ENCODE data around the gene COL20A1. TPM values are rescaled to one million over a fixed set of nuclear protein-coding genes. Genes with fewer than 3 reads are reported as not detected.

COL20A1 gene
- total and polyA plus RNA-seq, 2 donors = 1.2 TPM; not detected in 1

- H3K36me3 ChIP-seq (ENCODE audit: insufficient read depth) = no peaks in the 10 kb centered on the region
- H3K27ac ChIP-seq (ENCODE audit: low read depth) = no peak overlapping the region
- H3K4me1 ChIP-seq (ENCODE audit: insufficient read depth) = no peaks in the 10 kb centered on the region
- DNase-seq (ENCODE audit: extremely low spot score) = no peak
- 85% methylated on average over 25 of the region's 25 CpGs for WGBS
- no peak overlapping the region for H3K4me3 ChIP-seq (ENCODE audit: low read depth, low read length)
Observed at GRCh38 chr20:63354636-63355350, 61.8 kb downstream of the COL20A1 start.

DNA sequence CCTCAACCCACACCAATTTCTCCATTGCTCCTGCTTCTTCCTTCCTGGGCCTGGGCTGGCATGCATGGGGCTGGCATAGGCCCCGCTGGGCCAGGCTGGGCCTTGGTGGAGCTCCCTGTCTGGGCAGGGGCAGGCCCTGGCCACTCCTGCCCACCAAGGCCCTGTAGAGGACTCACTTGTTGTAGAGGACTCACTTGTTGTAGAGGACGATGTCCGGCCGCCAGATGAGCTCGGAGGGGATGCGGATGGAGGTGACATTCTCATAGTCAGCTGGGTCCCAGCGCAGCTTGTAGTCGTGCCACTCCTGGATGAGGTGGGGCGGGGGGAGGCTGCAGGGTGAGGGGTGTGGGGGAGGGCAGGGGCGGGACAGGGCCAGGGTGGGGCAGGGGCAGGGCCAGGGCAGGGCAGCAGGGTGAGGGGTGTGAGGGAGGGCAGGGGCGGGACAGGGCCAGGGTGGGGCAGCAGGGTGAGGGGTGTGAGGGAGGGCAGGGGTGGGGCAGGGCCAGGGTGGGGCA lies 62.9 kb downstream of the COL20A1 start:
- 83% methylated on average over 11 of the region's 11 CpGs for whole genome bisulfite sequencing
- no peak overlapping the region for H3K4me3 ChIP-seq (ENCODE audit: low read depth, low read length)
- no peaks in the 10 kb centered on the region for H3K4me1 ChIP-seq (ENCODE audit: insufficient read depth)
- no peak for DNase-seq (ENCODE audit: extremely low spot score)
- H3K27ac ChIP-seq (ENCODE audit: low read depth) = no peak overlapping the region
- no peaks in the 10 kb centered on the region for H3K36me3 ChIP-seq (ENCODE audit: insufficient read depth)

DNA sequence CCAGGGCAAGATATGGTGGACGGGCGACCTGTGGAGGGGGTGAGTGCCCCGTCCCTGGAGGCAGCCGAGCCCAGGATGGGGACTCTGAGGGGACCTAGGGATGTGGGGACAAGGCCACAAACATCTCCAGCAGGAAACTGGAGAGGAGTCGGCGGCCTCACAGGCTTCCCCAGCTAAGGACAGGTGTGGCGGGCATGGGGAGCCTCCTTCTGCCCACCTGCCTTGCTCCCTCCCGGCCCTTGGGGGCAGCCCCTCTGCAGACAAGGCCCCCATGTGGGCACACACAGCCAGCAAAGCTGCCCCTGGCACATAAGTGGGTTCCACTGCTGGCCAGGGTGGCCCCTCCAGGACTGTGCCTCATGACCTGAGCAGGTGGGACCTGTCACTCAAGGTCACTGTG lies 63.5 kb downstream of the COL20A1 start:
- WGBS = 92% methylated on average over 8 of the region's 8 CpGs
- no peak overlapping the region for H3K27ac ChIP-seq (ENCODE audit: low read depth)
- no peaks in the 10 kb centered on the region for H3K4me1 ChIP-seq (ENCODE audit: insufficient read depth)
- no peak overlapping the region for H3K4me3 ChIP-seq (ENCODE audit: low read depth, low read length)
- H3K36me3 ChIP-seq (ENCODE audit: insufficient read depth) = no peaks in the 10 kb centered on the region
- no peak for DNase-seq (ENCODE audit: extremely low spot score)

- Histone ChIP-seq H3K27ac (ENCODE audit: low read depth) (no peak overlapping the region), H3K4me3 (ENCODE audit: low read depth, low read length) (no peak overlapping the region), H3K36me3 (ENCODE audit: insufficient read depth) (no peaks in the 10 kb centered on the region), H3K4me1 (ENCODE audit: insufficient read depth) (no peaks in the 10 kb centered on the region)
- no peak for DNase-seq (ENCODE audit: extremely low spot score)
- 89% methylated on average over 30 of the region's 30 CpGs for WGBS
Observed at GRCh38 chr20:63356931-63357879, 64.2 kb downstream of the COL20A1 start.

DNA sequence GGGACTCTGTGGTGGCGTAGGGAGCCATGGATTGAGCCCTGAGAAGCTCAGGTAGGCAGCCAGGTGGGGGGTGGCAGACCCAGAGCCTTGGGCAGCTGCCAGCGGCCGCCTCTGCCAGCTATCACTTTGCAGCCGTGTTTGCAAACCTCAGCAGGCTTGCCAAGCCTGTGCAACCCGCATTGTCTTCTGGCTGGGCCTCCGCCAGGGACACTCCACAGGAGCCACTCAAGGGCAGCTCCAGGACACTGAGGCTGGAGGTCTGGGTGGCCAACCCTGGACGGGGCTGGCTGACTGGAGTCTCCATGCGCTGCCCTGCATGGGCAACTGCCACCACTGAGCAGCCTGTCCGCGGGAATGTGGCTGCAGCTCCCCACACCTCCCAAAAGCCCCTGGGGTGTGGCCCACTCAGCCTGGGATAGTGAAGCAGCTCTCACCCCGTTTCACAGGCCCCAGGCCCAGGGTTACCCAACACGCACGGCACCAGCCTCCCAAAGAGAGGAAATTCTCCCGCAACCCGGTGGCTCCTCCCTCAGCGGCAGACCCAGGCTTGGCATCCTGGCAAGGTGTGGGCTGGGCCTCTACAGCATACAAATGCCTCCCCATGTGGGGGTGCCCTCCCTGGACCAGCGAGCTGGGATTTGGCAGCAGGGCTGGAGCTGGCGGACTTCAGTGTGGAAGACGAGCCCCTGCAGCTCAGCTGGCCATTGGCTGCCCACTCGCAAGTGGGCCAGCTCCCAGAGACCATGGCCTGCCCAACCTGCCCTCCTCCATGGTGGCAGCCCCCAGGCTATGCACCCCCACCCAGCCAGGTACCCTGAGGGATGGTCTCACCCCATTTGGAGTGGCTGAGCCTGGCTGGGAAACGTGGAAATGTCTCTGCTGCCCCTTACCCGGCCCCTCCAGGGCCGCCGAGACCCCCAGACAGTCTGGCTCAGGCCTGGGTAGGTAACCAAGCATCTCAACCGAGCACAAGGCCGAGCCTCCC lies 65.2 kb downstream of the COL20A1 start:
- no peak for DNase-seq (ENCODE audit: extremely low spot score)
- 75% methylated on average over 26 of the region's 26 CpGs for WGBS
- H3K4me1 ChIP-seq (ENCODE audit: insufficient read depth) = no peaks in the 10 kb centered on the region
- no peak overlapping the region for H3K27ac ChIP-seq (ENCODE audit: low read depth)
- no peak overlapping the region for H3K4me3 ChIP-seq (ENCODE audit: low read depth, low read length)
- no peaks in the 10 kb centered on the region for H3K36me3 ChIP-seq (ENCODE audit: insufficient read depth)

- WGBS = 80% methylated on average over 42 of the region's 42 CpGs
- DNase-seq (ENCODE audit: extremely low spot score) = no peak
- Histone ChIP-seq H3K4me1 (ENCODE audit: insufficient read depth) (no peaks in the 10 kb centered on the region), H3K36me3 (ENCODE audit: insufficient read depth) (no peaks in the 10 kb centered on the region), H3K4me3 (ENCODE audit: low read depth, low read length) (no peak overlapping the region), H3K27ac (ENCODE audit: low read depth) (no peak overlapping the region)
Observed at GRCh38 chr20:63359164-63359934, 66.4 kb downstream of the COL20A1 start.

DNA sequence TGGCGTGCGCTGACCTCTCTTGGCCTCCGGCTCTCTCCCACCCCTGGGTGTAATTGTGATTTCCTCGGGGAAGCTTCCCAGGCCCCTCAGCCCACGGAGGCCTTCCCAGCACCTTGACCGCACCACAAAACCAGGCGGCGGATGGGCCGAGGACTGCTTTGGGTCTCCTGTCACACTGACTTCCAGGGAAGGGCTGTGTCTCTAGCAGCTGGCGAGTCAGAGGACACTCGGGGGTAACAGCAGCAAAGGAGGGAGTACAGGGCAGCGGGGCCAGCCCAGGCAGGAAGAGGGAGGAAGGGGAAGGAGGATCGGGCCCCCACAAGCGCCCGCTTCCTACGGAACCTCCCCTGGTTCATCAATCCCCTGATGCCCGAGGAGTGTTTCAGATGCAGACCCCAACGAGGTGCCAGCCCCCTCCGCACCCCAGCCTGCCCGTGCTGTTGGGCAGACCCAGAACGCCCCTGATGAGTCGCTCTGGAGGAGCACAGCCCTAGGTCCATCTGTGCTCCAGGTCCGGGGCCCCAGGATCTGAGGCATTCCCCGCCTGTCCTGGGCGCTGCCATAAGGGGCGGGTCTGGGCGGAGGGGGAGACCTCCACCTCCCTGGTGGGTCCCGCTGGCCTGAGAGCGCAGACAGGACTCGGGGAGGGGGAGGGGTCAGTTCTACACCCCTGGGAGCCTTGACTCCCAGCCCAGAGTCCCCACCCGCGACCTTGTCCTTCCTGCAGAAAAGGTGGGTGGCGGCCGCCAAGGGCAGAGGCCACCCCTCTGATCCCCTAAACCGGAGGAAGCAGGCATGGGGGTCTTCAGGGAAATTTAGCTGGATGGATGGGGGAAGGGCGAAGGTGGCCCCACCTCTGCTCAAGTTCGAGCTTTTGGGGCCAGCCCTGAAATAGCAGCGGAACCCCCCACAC lies 67.2 kb downstream of the COL20A1 start:
- Histone ChIP-seq H3K36me3 (ENCODE audit: insufficient read depth) (no peaks in the 10 kb centered on the region), H3K4me1 (ENCODE audit: insufficient read depth) (no peaks in the 10 kb centered on the region), H3K27ac (ENCODE audit: low read depth) (no peak overlapping the region), H3K4me3 (ENCODE audit: low read depth, low read length) (no peak overlapping the region)
- WGBS = 28% methylated on average over 38 of the region's 38 CpGs
- DNase-seq (ENCODE audit: extremely low spot score) = no peak

DNA sequence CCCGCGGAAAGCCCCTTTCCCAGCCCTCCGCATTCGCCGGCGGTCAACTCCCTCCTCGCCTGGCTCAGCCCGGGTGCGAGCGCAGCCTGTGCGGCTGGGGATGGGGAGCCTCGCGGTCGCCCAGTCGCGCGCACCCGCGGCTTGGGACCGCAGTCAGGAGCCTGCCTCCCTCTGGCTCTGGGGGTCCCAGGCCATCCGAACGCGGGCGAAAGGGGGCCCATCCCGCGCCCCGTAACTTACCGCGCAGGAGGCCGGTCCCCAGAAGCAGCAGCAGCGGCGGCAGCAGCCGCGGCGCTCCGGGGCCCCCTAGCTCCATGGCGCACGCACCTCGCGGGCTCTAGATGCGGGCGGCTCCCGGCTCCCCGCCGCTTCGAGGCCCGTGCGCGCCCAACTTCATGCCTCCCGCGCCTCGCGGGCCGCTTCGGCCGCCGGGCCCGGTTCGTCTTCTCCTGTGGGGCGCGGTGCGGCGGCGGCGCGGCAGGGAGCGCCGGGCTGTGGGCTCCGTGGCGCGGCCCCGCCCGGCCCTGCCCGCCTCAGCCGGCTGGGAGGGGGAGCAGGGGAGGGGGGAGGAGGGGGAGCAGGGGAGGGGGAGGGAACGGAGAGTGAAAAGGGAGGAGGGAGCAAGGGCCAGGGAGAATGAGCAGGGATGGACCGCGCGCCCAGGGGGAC lies 68.0 kb downstream of the COL20A1 start, which contains the start of gene CHRNA4:
Gene CHRNA4 (minus strand): TSS at position 500 of the 669 bp plus-strand sequence. CDS start 184 bp downstream, at position 316.
- H3K36me3 ChIP-seq (ENCODE audit: insufficient read depth) = no peaks in the 10 kb centered on the region
- no peak within 1 kb of the TSS for H3K27ac ChIP-seq (ENCODE audit: low read depth)
- no peak within 1 kb of the TSS for H3K4me3 ChIP-seq (ENCODE audit: low read depth, low read length)
- no peak for DNase-seq (ENCODE audit: extremely low spot score)
- H3K4me1 ChIP-seq (ENCODE audit: insufficient read depth) = no peaks in the 10 kb centered on the region
- WGBS = 2% methylated on average over 79 of the region's 79 CpGs

DNA sequence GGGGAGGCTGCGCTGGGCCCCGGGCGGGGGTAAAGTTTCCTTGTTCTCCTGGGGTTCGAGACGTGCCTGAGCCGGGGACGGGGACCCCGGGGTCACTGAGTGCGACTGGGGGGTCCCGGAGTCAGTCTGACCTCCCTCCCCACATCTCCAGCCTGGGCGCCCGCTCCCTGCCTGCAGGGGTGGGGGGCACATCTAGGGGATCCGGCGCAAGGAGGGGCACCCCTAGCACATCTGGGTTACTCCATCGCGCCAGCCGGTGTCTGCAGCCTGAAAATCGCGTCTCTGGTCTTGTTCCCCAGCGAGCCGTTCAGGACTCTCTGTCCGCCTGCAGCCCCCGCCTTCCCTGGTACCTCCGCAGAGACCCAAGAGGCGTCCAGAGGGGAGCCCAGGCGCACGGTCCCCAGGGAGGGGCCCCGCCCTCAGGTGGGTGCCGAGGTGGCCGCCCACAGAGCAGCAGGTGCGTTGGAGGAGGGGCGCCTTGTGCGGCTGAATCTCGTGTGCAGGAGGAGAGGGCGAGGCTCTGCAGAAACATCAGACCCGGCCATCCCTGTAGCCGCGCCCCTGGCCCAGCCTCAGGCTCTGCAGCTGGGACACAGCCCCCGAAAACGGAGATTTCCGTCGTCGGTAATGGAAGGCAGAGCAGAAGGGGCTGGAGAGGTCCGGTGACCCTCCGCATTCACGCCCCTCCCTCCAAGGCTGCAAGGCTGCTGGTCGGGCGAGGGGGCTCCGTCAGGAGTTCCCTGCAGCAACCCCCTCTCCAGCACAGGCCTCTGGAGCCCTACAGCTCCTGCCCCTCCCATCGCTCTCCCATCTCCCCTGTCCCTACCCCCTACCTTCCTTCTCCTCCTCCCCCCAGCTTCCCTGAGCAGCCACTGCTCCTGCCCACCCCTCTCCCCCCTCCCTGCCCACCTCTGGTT lies 68.8 kb downstream of the COL20A1 start:
- H3K27ac ChIP-seq (ENCODE audit: low read depth) = no peak overlapping the region
- 12% methylated on average over 50 of the region's 50 CpGs for WGBS
- H3K36me3 ChIP-seq (ENCODE audit: insufficient read depth) = no peaks in the 10 kb centered on the region
- no peaks in the 10 kb centered on the region for H3K4me1 ChIP-seq (ENCODE audit: insufficient read depth)
- no peak overlapping the region for H3K4me3 ChIP-seq (ENCODE audit: low read depth, low read length)
- DNase-seq (ENCODE audit: extremely low spot score) = no peak

DNA sequence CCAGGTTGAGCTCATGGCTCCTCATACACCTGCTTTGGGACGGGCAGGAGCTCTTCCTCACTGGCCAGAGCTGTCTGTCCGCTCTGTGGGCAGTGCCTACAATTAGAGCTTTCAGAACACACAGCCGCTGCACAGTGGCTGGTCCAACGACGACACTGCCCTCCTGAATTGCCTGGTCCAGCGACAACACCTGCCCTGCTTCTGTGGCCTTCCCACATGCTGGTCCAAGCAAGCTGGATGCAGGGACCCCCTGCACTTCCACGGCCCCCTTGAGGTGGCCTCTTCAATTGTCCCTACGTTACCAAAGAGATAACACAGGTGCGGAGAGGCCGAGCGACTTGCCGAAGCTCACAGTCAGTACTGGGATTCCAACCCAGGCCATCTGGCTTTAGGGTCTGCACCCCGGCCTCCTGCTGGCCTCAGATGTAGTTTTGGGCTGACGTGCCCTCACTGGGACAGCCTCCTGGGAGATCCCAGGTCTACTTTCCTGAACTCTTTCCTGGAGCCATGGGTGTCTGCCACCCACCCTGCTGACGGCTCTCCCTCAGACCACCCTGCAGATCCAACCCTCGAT lies 69.5 kb downstream of the COL20A1 start:
- DNase-seq (ENCODE audit: extremely low spot score) = no peak
- Histone ChIP-seq H3K36me3 (ENCODE audit: insufficient read depth) (no peaks in the 10 kb centered on the region), H3K4me1 (ENCODE audit: insufficient read depth) (no peaks in the 10 kb centered on the region), H3K4me3 (ENCODE audit: low read depth, low read length) (no peak overlapping the region), H3K27ac (ENCODE audit: low read depth) (no peak overlapping the region)
- 69% methylated on average over 16 of the region's 16 CpGs for WGBS
